Adipose tissue (tissue), 3 donors: ENCODE results near the gene IGSF9B. TPM values are rescaled to one million over a fixed set of nuclear protein-coding genes. Genes with fewer than 3 reads are reported as not detected.

ENCODE experiments used
- H3K27ac ChIP-seq: one replicate; pipeline ENCODE4 v1.5.1; 2013; ENCODE audit warnings: low read depth, low read length
- WGBS, 3 donors: extraction: QIAGEN DNeasy Blood & Tissue Kit; methylation state at CpG; one replicate each; pipeline ENCODE4 v1.1.7; 2013; 5-methylcytosine and 5-hydroxymethylcytosine counted together
- polyA plus RNA-seq, 3 donors: library from polyadenylated mRNA; stranded (reverse); fragments of 200-250 nt; gene quantifications; one replicate each; pipeline ENCODE4 v1.2.3, GENCODE V29; 2013
- donor health status: healthy with polysubstance abuse.
- donor health status: Bipolar disorder and iron deficiency.
- donor health status: healthy.

Gene IGSF9B
- polyA plus RNA-seq, 3 donors = 0.71 to 2.6 (median 0.97) TPM

DNA sequence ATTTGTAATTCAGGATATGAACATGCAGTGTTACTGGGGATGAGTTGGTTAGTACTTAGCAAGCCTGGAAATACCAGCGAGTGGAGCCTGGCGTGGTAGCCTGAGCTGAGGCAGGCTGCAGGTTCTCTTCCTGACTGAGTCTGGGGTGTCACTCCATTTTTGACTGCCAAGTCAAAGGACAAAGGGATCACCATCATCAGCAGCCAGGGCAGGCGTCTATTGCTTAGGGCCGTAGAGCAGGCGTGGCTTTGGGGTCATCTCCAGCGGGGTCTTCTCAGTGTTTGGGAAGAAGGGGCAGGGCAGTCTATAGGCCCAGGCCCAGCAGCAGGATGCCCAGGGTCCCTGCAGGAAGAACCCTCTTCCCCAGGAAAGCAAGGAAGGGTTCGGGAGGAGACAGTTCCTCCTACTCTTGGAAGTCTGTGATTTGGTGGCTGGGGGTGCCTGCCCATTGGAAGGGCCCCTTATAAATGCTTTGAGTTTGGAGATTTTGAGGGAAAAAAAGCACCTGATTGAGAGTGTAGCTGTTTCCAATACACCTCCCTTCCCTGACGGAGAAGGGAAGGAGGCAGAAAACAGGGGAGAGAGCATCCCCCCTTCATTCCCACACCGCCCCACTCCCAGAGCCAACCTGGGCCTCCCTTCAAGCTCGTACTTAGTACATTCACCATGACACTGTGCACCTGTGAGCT is 60.0 kb downstream of the IGSF9B start:
- no peak overlapping the region for H3K27ac ChIP-seq
- WGBS, 3 donors = 89 to 94% (median 91%) methylated on average over 10 of the region's 10 CpGs

DNA sequence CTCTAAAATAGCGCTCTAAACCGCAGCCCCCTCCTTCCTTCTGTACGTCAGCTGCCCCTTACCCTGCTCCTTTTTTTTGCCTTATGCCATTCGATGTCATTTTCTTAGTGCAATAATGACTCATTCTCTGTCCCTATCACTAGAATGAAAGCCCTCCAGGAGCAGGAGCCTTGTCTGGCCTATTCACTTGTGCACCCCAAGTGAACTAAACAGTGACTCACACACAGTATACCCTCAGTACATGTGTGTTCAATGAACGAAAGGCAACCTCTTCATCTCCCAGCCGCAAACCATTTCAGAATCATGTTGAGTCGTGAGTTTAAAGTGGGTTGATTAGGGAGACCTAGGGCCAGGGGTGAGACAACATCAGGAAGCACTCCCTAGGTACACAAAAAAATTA is 60.7 kb downstream of the IGSF9B start:
- 77 to 85% (median 83%) methylated on average over 7 of the region's 7 CpGs for WGBS, 3 donors
- H3K27ac ChIP-seq = no peak overlapping the region

DNA sequence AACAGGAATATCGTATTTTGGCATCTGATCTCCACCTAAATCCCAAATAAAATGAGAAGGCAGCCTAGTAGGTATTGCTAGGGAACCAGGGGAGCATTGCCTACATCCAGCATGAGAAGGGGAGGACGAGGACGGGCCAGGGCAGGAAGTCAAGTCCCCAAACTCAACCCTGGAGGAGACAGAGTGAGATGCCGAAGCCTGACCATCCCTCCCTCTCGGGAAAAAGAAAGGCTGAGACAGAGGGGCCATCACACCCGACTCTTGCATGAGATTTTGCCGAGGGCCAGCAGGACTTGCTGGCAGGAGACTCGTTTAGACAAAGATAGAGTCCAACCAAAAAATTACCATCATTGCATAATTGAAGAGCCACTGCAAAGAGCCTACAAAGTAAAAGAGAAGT is 61.2 kb downstream of the IGSF9B start:
- H3K27ac ChIP-seq = no peak overlapping the region
- WGBS, 3 donors = 35 to 61% (median 42%) methylated on average over 8 of the region's 8 CpGs

DNA sequence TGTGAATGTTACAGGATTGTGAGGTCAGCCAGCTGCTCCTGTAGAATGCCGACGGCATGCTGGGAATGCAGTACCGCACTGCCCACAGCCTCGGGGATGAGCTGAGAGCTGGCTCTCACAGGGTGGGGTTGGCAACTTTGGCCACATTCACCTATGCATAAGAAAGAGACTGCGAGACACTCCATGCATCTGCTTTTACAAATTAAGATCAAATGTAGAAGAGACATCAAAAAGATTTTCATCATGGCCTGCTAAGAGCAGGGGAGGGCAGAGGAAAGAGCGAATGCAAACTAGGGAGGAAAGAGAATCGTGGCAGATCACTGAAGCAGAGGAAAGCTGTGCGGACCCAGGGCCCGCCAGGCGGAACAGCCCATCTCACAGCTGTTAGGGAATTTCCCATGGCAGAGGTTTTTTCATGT is 61.7 kb downstream of the IGSF9B start:
- WGBS, 3 donors = 29 to 45% (median 43%) methylated on average over 10 of the region's 10 CpGs
- no peak overlapping the region for H3K27ac ChIP-seq

DNA sequence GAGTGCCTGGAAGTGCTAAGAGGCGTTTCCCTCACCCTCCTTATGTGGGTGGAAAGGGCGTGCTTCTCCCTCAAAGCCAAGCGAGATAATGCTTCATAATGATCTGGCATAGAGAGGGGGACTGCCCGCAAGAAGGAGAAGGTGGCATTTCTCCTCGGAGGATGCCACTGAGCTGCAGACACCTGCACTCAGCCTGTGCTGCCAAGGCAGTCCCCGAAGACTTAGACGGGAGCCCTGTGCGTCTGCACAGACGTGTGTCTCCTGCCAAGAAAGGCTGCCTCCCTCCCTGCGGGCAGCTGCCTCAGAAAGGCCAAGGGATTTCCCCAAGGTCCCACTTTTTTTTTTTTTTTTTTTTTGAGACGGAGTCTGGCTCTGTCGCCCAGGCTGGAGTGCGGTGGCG is 63.4 kb downstream of the IGSF9B start:
- WGBS, 3 donors = 70 to 79% (median 75%) methylated on average over 14 of the region's 14 CpGs
- H3K27ac ChIP-seq = no peak overlapping the region

DNA sequence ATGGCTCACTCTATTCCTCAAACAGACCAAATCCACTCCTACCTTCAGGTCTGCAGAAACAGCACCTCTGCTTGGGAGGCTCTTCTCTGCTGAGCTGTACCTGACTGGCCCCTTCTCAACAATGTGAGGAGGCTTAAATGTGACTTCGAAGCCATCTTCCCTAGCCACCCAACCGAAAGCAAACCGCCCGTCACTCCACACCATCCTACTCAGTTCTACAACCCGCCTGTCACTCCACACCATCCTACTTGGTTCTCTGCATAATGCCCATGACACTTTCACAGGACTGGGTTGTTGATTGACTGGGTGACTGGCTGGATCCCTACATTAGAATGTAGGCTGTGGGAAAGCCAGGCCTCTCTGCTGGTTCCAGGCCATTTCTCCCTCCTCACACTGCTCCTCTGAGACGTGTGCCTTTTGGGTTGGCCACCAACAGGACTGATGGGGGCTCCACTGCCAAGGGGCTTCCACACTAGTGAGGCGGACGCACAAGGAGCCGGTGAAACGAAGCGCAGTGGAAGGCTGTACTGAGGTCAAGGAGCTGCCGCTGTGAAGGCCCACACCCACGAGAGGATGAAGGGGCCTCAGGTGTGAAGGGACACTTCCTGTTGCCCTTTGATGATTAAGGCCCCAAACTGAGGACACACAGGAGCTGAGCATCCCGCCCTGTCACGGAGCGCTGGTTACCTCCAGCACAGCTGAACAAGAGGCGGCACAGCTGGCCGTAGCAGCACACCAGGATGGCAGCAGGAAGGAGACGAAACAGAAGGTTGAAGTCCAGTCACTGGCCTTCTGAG is 64.0 kb downstream of the IGSF9B start:
- no peak overlapping the region for H3K27ac ChIP-seq
- 83 to 87% (median 83%) methylated on average over 19 of the region's 19 CpGs for WGBS, 3 donors

DNA sequence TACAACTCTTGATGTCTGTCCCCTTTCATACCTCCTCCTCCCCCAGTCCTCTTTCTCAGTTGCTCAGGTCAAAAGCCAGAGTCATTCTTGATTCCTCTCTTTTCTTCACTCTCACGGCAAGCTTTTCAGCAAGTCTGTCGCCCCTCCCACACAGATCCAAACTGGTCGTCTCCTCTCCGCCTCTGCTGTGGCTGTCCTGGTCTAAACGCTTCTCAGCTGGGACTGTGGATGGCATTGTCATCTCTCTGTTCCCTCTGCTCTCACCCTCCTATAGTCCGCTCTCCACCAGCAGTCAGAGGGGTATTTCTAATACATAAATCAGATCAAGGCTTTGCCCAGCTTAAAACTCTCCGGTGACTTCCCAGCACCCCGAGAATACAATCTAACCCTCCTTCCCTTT is 64.6 kb downstream of the IGSF9B start:
- no peak overlapping the region for H3K27ac ChIP-seq
- WGBS, 3 donors = 67 to 80% (median 74%) methylated on average over 8 of the region's 8 CpGs

DNA sequence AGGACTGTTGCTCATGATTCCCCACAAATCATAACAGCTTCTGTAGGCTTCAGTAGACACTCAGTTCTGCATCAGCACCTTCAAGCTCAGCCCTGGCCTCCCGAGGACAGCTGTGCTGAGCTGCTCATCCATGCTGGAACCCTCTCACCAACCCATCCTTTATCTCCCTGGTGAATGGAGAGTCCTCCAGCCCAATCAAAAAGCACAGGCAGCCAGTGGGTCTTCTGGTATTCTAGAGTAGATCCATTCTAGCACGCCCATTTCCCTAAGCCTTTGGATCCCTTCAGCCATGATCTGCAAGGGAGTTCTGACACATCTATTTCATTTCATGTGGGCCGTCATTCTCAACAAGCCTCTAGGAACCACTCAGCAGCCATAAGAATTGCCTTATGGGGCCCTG is 66.9 kb downstream of the IGSF9B start:
- no peak overlapping the region for H3K27ac ChIP-seq
- 70 to 89% (median 81%) methylated on average over 3 of the region's 3 CpGs for WGBS, 3 donors

DNA sequence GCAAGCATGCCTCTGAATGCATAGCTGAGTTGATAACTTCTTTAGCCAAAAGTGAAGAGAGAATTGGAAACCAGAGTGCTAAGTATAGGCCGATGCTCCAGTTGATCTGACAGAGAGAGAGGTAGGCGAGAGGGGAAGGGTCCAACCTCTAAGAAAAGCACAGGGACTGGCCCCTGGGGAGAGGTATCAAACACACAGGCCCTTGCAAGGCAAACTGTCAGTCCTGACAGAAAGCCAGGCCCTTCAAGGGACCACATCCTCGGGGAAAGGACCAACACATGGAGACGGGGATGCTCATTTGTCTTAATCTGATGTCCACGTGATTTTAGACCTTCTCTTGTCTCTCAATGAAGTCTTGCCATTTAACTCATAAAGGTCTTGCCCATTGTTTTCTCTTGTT is 67.6 kb downstream of the IGSF9B start:
- no peak overlapping the region for H3K27ac ChIP-seq
- WGBS, 3 donors = 67 to 77% (median 68%) methylated on average over 5 of the region's 5 CpGs

DNA sequence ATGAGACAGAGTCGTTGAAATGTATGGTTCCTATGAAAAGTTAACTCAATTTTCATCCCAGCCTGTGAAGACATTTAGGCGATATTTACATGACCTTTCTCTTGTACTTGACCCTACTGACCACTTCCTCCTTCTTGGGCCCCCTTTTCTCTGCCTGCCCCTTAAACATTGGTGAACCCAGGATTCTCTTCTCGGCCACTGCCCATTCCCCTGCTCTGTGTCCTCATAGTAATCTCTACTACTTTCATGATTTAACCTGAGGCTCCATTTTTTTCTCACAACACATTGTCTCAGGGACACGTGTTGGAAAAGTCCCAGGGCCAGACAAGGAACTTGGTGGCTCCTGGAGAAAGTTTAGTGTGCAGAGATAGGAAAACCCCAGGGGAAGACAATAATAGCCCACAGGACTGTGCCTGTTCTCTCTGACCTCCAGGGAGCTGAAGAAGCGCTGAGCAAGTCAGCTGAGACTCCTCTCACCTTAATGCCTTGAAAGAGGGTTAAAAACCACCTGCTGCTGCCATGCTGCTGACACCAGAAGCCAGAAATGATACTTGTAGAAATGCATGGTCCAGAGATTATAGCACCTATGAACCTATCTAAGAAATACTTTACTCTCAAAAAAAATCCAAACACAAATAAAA is 69.0 kb downstream of the IGSF9B start:
- 56 to 59% (median 58%) methylated on average over 5 of the region's 5 CpGs for WGBS, 3 donors
- H3K27ac ChIP-seq = no peak overlapping the region

DNA sequence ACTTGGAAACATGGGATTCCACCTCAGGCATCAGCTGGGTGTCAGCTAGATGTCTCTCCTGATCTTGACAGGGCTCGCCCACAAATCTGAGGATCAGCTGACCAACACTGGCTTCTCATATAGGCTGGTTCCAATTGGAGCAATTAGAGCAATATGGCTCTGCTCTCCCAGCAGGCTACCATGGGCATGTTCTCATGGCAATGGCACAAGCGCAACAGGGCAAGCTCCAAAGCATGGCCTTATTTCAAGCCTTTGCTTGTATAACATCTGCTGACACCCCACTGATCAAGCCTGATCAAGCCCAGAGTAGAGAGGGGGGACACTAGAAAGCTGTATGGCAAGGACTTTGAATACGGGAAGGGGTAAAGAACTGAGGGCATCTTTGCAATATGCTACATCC is 70.7 kb downstream of the IGSF9B start:
- 76 to 87% (median 77%) methylated on average over 3 of the region's 3 CpGs for WGBS, 3 donors
- H3K27ac ChIP-seq = no peak overlapping the region

DNA sequence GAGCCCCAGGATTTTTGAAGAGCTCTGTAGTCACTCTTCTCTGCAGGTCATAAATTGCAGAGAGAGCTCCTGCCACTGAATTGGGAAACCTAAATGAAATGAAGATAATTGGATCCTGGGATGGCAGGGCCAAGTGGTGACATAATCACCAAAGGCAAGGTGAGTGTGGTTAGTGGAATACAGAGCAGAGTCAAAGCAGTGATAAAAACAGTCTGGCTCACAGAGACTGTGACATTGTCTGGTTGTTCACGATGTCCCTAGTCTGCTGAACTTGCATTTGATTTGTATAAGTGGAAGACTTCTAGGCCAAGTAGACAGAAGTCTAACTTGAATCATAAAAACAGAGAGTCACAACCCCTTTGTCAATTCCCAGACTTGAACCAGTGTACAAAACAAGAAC is 84.6 kb downstream of the IGSF9B start:
- 37 to 83% (median 76%) methylated on average over 1 of the region's 1 CpG for WGBS, 3 donors
- H3K27ac ChIP-seq = no peak overlapping the region

DNA sequence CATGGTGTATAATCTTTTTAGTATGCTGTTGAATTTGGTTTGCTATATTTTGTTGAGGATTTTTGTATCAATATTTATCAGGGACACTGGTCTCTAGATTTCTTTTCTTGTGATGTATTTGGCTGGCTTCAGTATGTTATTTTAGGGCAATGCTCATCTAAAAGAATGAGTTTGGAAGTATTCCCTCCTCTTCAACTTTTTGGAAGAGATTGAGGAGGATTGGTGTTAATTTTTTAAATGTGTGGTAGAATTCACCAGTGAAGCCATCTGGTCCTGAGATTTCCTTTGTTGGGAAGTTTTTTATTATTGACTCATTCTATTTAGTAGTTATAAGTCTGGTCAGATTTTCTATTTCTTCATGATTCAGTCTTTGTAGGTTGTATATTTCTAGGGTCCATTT is 89.3 kb downstream of the IGSF9B start:
- no peak overlapping the region for H3K27ac ChIP-seq

DNA sequence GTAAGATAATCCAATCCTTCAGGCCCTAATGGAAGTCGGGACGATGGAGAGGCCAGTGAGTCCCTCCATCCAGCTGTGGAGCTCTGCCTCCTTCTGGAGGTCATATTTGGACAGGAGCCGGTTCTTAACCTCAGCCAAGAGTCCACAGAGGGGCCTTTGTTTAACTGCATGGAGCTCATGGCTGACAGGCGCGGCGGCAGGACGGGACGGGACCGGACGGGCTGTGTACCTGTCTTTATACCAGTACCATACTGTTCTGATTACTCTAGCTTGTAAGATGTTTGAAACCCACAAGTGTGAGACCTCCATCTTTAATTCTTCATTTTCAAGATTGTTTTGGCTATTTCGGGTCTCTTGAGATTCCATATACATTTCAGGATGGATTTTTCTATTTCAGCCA is 91.3 kb downstream of the IGSF9B start:
- WGBS, 3 donors = 88 to 94% (median 94%) methylated on average over 11 of the region's 11 CpGs
- no peak overlapping the region for H3K27ac ChIP-seq

DNA sequence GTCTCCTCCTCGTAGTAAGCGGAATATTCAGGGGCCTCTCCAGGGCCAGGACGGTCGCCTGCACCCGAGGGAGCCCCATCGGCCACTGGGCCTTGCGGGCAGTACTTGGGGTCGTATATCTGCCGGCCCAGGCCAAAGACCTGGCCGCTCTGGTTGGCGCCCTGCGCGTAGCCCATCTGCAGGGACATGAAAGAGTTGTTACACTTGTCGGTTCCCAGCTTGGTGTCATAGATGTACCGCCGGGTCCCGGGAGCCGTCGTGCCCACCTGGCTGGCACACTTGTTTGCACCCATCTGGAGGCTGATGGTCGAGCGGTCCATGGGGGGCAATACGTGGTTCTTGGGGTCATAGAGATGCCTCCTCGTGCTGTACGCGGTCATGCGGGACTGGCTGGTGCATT is 92.0 kb downstream of the IGSF9B start:
- WGBS, 3 donors = 94% methylated on average over 26 of the region's 26 CpGs

DNA sequence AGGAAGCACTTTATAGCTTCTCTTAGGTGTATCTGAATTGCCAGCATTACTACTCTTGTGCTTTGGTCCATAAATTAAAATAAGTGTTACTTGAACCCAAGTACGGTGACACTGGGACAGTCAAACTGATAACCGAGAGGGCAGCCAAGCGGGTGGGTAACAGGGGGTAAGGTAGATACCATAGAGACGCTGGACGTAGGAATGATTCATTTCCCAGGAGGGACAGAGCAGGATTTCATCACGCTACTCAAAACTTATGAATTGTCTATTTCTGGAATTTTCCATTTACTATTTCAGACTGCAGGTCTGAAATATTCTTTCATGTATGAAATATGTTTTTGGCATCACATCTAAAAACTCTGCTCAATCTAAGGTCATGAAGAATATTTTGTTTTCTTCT is 96.6 kb downstream of the IGSF9B start:
- 65 to 72% (median 68%) methylated on average over 6 of the region's 6 CpGs for WGBS, 3 donors

More for the DNA sequence above, 92.0 kb downstream of the IGSF9B start:
- no peak overlapping the region for H3K27ac ChIP-seq

More for the DNA sequence above, 96.6 kb downstream of the IGSF9B start:
- H3K27ac ChIP-seq = no peak overlapping the region
